OCI-LY1 (cell line): ENCODE measurements around the gene ICE2.
A peak's percentile ranks its signal among the peaks of the same experiment; 100 is the strongest.

Source experiments
- H2AFZ ChIP-seq: fragments of 200-600 bp; sonication (generic), shearing (Covaris generic); 2 replicates; pipeline ENCODE4 v1.6.0; 2014; ENCODE audit warnings: antibody characterized with exemption, mild to moderate bottlenecking, low read length
- H3F3A ChIP-seq: fragments of 200-600 bp; sonication (generic), shearing (Covaris generic); 2 replicates; pipeline ENCODE4 v1.6.0; 2014; ENCODE audit warnings: mild to moderate bottlenecking, antibody characterized with exemption, low read length, moderate library complexity; ENCODE audit not compliant: insufficient read depth
- H3K27ac ChIP-seq: fragments of 200-600 bp; sonication (generic); 2 replicates; pipeline ENCODE4 v1.5.1; 2014; ENCODE audit warnings: low read length, mixed run types, mild to moderate bottlenecking, low read depth; ENCODE audit not compliant: poor library complexity, severe bottlenecking
- H3K27me3 ChIP-seq: fragments of 200-600 bp; sonication (generic); 2 replicates; pipeline ENCODE4 v1.6.0; 2014; ENCODE audit warnings: antibody characterized with exemption, mild to moderate bottlenecking, low read length, moderate library complexity; ENCODE audit not compliant: insufficient read depth
- H3K36me3 ChIP-seq: fragments of 200-600 bp; sonication (generic); 2 replicates; pipeline ENCODE4 v1.6.1; 2014; ENCODE audit warnings: mild to moderate bottlenecking, antibody characterized with exemption, low read length, moderate library complexity, mixed read lengths; ENCODE audit not compliant: insufficient read depth
- H3K4me1 ChIP-seq: fragments of 200-600 bp; sonication (generic); 2 replicates; pipeline ENCODE4 v1.5.1; 2014; ENCODE audit warnings: mild to moderate bottlenecking, low read length, moderate library complexity; ENCODE audit not compliant: insufficient read depth, severe bottlenecking
- H3K4me2 ChIP-seq: fragments of 200-600 bp; sonication (generic), shearing (Covaris generic); 2 replicates; pipeline ENCODE4 v1.6.1; 2014; ENCODE audit warnings: low read length
- H3K4me3 ChIP-seq: fragments of 200-600 bp; sonication (generic); 2 replicates; pipeline ENCODE4 v1.5.1; 2014; ENCODE audit warnings: low read length, low read depth, mild to moderate bottlenecking, mixed read lengths; ENCODE audit not compliant: poor library complexity, severe bottlenecking
- H3K79me2 ChIP-seq: fragments of 200-600 bp; shearing (Covaris generic); 2 replicates; pipeline ENCODE4 v1.6.1; 2016; ENCODE audit warnings: mixed run types, low read length, mixed read lengths; ENCODE audit not compliant: insufficient read depth
- H3K9ac ChIP-seq: fragments of 200-600 bp; sonication (generic), shearing (Covaris generic); 2 replicates; pipeline ENCODE4 v1.6.1; 2014; ENCODE audit warnings: mild to moderate bottlenecking, low read length, mixed read lengths
- H3K9me2 ChIP-seq: fragments of 200-600 bp; sonication (generic), shearing (Covaris generic); 2 replicates; pipeline ENCODE4 v1.6.1; 2014; ENCODE audit warnings: low read depth, mild to moderate bottlenecking, low read length, mixed read lengths
- H3K9me3 ChIP-seq: fragments of 200-600 bp; shearing (Covaris generic); 2 replicates; pipeline ENCODE4 v1.6.1; 2014; ENCODE audit warnings: low read length, mixed read lengths
- H4K20me1 ChIP-seq: fragments of 200-600 bp; sonication (generic), shearing (Covaris generic); 2 replicates; pipeline ENCODE4 v1.6.0; 2016; ENCODE audit warnings: mild to moderate bottlenecking, low read length; ENCODE audit not compliant: insufficient read depth
- EZH2 ChIP-seq: fragments of 200-600 bp; sonication (generic), shearing (Covaris generic); IDR thresholded peaks from 2 replicates; pipeline ENCODE4 v1.8.0; 2017; ENCODE audit warnings: borderline replicate concordance, mixed run types, mild to moderate bottlenecking, antibody characterized with exemption, low read length, moderate library complexity, mixed read lengths
- TF ChIP-seq, protein P1 (sequence below): fragments of 200-600 bp; sonication (generic), shearing (Covaris generic); IDR thresholded peaks from 2 replicates; pipeline ENCODE4 v1.5.1; 2017; ENCODE audit warnings: mild to moderate bottlenecking, antibody characterized with exemption, low read length, moderate library complexity, mixed read lengths

ICE2 gene

GRCh38 chr15:60473135-60473534, 5.8 kb downstream of the ICE2 start:
- Histone ChIP-seq H3K9me3 (no peaks in the 10 kb centered on the region; the same call in 1 of the 2 replicates), H3K4me1 (peaks cover 39% of the 10 kb centered on the region), H2AFZ (no peak overlapping the region), H3K4me3 (no peak overlapping the region), H3F3A (no peaks in the 10 kb centered on the region), H3K36me3 (peaks cover 76% of the 10 kb centered on the region), H3K4me2 (no peak overlapping the region), H4K20me1 (no peaks in the 10 kb centered on the region), H3K27ac (no peak overlapping the region), H3K9ac (no peak overlapping the region), H3K79me2 (peaks cover 19% of the 10 kb centered on the region), H3K27me3 (no peaks in the 10 kb centered on the region), H3K9me2 (no peaks in the 10 kb centered on the region)
- TF ChIP-seq, protein P1, sequence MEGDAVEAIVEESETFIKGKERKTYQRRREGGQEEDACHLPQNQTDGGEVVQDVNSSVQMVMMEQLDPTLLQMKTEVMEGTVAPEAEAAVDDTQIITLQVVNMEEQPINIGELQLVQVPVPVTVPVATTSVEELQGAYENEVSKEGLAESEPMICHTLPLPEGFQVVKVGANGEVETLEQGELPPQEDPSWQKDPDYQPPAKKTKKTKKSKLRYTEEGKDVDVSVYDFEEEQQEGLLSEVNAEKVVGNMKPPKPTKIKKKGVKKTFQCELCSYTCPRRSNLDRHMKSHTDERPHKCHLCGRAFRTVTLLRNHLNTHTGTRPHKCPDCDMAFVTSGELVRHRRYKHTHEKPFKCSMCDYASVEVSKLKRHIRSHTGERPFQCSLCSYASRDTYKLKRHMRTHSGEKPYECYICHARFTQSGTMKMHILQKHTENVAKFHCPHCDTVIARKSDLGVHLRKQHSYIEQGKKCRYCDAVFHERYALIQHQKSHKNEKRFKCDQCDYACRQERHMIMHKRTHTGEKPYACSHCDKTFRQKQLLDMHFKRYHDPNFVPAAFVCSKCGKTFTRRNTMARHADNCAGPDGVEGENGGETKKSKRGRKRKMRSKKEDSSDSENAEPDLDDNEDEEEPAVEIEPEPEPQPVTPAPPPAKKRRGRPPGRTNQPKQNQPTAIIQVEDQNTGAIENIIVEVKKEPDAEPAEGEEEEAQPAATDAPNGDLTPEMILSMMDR: no peak
- TF ChIP-seq EZH2: no peak

GRCh38 chr15:60471314-60471713, 7.6 kb downstream of the ICE2 start:
- no peak overlapping the region for H2AFZ ChIP-seq
- peaks cover 85% of the 10 kb centered on the region for H3K36me3 ChIP-seq
- H3F3A ChIP-seq: no peaks in the 10 kb centered on the region
- peak overlapping the region; percentile 22; the same call in 1 of the 2 replicates for H3K4me2 ChIP-seq
- H4K20me1 ChIP-seq: no peaks in the 10 kb centered on the region
- H3K4me1 ChIP-seq: peaks cover 21% of the 10 kb centered on the region
- no peak overlapping the region for H3K4me3 ChIP-seq
- no peaks in the 10 kb centered on the region; the same call in 1 of the 2 replicates for H3K9me3 ChIP-seq
- peaks cover 4% of the 10 kb centered on the region; the same call in 1 of the 2 replicates for H3K79me2 ChIP-seq
- H3K27ac ChIP-seq: no peak overlapping the region
- no peak for TF ChIP-seq EZH2
- TF ChIP-seq, protein P1: no peak
- H3K9ac ChIP-seq: no peak overlapping the region
- H3K9me2 ChIP-seq: no peaks in the 10 kb centered on the region
- no peaks in the 10 kb centered on the region for H3K27me3 ChIP-seq

GRCh38 chr15:60469893-60470641, 8.9 kb downstream of the ICE2 start:
- no peaks in the 10 kb centered on the region for H3K27me3 ChIP-seq
- peaks cover 16% of the 10 kb centered on the region for H3K4me1 ChIP-seq
- no peaks in the 10 kb centered on the region; the same call in 1 of the 2 replicates for H3K9me3 ChIP-seq
- H3K27ac ChIP-seq: no peak overlapping the region
- no peaks in the 10 kb centered on the region for H4K20me1 ChIP-seq
- no peak overlapping the region for H3K4me3 ChIP-seq
- H3K79me2 ChIP-seq: peaks cover 4% of the 10 kb centered on the region; the same call in 1 of the 2 replicates
- no peaks in the 10 kb centered on the region for H3K9me2 ChIP-seq
- peaks cover 84% of the 10 kb centered on the region for H3K36me3 ChIP-seq
- no peak overlapping the region for H2AFZ ChIP-seq
- no peaks in the 10 kb centered on the region; the same call in 1 of the 2 replicates for H3F3A ChIP-seq
- no peak overlapping the region for H3K4me2 ChIP-seq
- TF ChIP-seq EZH2: no peak
- TF ChIP-seq, protein P1: no peak
- H3K9ac ChIP-seq: no peak overlapping the region
